Right lobe of liver (tissue), 4 donors: Measurements from ENCODE around the gene PTPN1.

Experiments
- CTCF ChIP-seq, 4 donors: fragments of 200-600 bp in 3 of 4; fragments of 450-650 bp in 1 of 4; IDR thresholded peaks; one replicate each; pipeline versions ENCODE4 v1.5.1 to v1.8.0; 2016 to 2022; ENCODE audit warnings: antibody characterized with exemption in 4 of 4, mild to moderate bottlenecking in 2 of 4
- POLR2A ChIP-seq: fragments of 450-650 bp; IDR thresholded peaks from one replicate; pipeline ENCODE4 v1.6.1; 2017; ENCODE audit warnings: antibody characterized with exemption, mild to moderate bottlenecking
- donor health status: DM: no; HTN: no; CAD: no.
- donor health status: DM: no; HTN: no; CAD: no.
- donor health status: DM: no; HTN: yes; CAD: no.

DNA sequence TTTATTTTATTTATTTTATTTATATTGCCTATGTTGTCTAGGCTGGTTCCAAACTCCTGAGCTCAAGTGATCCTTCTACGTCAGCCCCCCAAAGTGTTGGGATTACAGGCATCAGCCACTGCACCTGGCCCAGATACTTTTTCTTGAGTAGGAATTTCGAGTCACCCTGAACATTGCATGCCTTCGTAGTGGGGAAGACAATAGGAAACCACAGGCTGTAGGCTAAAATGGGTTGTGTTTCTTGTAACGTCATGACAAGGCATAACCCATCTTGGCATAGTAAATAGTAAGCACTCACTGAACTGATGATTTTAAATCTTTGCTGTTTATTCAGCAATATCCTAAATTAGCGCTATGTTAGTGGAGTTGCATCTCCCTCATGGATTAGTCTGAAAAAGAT lies 34.9 kb downstream of the PTPN1 start:
- TF ChIP-seq CTCF (IDR thresholded peaks at IDR 0.05) (no peak), POLR2A (no peak)
